Superior temporal gyrus (tissue), 1 donor: ENCODE measurements around the gene LMO4.

Source experiments
- DNase-seq: peaks from one replicate; pipeline ENCODE4 v3.0.0-alpha.2; 2016; ENCODE audit errors: extremely low spot score

Gene LMO4, protein sequence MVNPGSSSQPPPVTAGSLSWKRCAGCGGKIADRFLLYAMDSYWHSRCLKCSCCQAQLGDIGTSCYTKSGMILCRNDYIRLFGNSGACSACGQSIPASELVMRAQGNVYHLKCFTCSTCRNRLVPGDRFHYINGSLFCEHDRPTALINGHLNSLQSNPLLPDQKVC

GRCh38 chr1:87328272-87329050 lies at the start of gene LMO4:
Gene LMO4 (plus strand): TSS chr1:87328880. CDS start chr1:87332016, 3,136 bp downstream.
- peak; percentile 98 for DNase-seq

DNA sequence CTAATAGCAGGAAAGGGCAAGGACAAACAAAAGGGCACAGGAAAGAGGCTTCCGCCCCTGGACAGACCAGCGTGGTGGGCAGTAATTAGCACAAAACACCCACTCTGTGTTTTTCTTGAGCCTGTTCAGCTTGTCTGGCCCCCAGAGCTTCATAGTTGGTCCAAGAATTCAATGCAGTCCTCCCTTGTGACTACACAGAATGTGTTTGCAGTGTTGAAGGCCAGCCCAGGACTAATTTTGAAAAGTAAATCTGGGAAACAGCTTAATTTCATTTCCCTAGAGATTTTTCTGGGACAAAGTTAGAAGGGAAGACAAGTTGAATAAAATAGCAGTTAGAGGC lies 49.2 kb upstream of the LMO4 start:
- DNase-seq = peak; percentile 33

- DNase-seq = no peak
Measured at GRCh38 chr1:87279966-87280535, 48.6 kb upstream of the LMO4 start.

- DNase-seq = no peak
Measured at GRCh38 chr1:87284456-87285240, 44.0 kb upstream of the LMO4 start.

DNA sequence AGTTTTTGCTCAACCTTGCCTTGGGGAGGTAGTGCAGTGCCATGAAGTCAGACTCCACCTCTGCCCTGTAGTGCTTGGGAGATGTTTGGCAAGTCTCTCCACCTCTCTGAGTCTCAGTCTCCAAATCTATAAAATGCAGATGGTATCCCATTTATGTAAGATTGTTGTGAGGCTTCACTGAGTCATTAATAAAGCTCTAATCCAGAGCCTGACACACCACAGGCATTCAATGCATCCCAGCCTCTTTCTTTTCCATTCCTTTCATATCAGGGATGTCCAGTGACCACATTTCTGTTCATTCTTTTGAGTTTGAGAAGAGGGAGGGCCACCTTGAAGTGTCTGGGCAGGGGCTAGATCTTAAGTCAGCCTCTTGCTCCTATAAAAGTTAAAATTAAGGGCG lies 37.6 kb upstream of the LMO4 start:
- no peak for DNase-seq

- peak; percentile 90 for DNase-seq
Measured at GRCh38 chr1:87292684-87293493, 35.8 kb upstream of the LMO4 start.

DNA sequence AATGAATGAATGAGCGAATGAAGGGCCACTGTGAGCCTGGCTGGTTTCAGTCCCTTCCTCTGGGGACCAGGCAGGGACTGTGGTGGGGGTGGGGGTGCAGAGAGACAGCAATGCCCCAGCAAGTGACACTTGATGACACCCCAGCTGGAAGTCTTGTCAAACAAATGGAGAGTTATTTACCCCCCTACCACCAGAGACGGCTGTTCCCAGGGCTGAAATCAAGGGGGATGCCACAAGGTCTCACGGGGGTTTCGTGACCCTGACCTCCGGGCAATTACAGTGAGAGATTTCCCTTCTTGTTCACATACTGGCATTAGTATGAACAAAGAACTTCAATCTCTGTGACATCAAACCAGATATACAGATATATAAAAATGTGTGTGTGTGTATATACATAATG lies 34.0 kb upstream of the LMO4 start:
- DNase-seq = no peak

DNA sequence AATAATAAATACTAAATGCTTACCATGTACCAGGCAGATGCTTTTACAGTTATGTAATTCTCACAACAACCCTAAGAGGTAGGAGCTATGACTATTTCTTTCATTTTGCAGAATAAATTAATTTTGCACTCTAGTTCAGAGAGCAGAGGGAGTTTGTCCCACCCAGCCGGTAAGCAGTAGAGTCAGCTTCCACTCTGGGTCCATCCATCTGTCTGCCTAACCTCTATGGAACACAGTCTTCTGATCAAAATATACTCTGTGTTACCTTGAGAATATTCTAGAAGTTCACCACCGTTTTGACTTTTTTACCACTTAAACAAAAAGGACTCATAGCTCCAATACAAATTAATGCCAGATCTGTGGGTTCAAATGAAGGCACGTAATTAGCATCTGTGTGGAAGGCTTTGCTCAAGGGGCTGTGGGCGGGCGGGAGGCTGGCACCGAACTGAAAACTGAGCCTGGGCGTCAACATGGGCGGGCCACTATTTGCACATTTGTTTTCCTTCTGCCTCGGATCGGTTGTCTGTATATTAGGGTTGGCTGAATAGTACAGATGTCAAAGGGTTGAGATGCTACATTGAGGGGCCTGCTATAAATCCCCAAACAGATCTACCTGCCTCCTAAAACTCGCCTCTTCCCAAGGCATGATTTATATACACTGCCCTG lies 33.1 kb upstream of the LMO4 start:
- DNase-seq = no peak

- DNase-seq = no peak
Measured at GRCh38 chr1:87296206-87296605, 32.5 kb upstream of the LMO4 start.

DNA sequence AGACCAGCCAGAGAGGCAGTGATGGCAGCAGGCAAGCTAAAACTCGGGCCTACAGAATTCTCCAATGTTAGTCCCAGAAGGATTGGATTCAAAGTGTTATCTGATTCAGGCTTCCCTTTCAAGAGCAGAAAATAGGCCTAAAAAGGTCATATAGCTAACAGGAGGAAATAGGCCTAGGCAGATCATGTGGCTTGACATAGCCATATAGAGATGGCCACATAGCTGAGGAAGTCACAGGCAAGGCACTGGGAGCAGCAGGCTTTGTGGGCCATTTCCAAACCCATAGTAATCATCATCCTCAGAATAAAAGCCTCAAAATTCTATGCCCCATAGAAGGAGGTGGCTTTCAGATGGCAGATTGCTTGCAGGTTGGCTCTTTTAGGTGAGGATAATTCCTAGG lies 29.0 kb upstream of the LMO4 start:
- no peak for DNase-seq

DNA sequence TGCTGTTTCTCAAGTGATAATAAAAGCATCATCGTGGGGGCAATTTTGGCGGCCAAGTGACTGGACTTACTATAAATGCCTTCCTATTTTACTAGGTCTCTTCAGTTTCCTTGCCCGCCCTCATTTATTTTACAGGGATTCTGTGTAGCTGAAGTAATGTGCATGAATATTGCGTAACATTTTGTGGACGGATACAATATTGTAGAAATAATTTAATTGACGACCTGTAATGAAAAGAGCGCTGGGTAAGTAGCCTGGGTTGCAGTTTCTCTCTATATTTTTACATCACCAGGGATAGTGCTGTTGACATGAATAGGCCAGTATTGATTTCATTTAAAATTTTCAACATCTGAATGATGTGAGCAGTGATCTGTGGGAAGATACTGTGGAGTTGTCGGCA lies 28.1 kb upstream of the LMO4 start:
- no peak for DNase-seq

GRCh38 chr1:87305151-87305550 lies 23.5 kb upstream of the LMO4 start:
- DNase-seq = no peak

- DNase-seq = no peak
Measured at GRCh38 chr1:87305762-87306161, 22.9 kb upstream of the LMO4 start.

DNA sequence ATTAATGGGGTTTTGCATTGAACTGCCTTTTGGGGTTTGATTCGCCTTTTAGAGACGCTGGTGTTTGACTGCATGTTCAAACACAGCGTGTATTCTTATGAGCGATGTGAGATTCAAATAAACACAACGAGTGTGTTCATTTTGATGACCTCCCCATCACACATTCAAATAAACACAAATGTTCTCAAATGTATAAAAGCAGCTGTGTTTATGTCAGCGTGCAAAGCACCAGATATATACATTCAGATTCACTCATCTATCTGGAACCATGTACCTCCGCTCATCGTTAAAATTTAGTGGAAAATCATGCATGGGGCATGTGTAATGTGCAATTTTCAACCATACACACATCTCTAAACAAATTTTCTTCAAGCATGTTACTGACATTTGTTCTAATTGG lies 21.4 kb upstream of the LMO4 start:
- no peak for DNase-seq

- DNase-seq = no peak
Measured at GRCh38 chr1:87307931-87308330, 20.7 kb upstream of the LMO4 start.

- no peak for DNase-seq
Measured at GRCh38 chr1:87314091-87314490, 14.6 kb upstream of the LMO4 start.

DNA sequence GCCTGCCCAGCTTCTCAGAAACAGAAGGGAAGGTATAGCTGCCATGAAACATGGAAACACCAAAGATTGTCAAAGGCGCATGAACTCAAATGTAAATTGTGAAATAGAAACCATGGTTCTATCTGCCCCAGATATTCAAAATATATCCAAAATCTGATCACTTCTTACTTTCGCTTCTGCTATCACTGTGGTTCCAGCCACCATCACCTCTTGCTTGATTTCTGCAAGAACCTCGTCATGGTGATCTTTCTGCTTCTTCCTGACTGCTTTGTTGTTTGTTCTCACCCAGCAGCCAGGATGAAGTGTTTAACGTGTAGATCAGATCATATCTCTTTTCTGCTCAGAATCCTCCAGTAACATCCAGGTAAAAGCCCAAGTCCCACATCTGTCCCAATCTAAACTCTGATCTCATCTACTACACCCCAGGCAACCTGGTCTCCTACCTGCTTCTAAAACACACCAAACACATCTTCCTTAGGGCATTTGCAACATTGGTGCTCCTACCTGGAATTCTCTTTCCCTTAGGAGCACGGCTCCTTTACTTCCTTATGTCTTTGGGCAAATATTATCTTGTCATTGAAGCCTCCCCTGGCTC lies 10.5 kb upstream of the LMO4 start:
- DNase-seq = no peak

DNA sequence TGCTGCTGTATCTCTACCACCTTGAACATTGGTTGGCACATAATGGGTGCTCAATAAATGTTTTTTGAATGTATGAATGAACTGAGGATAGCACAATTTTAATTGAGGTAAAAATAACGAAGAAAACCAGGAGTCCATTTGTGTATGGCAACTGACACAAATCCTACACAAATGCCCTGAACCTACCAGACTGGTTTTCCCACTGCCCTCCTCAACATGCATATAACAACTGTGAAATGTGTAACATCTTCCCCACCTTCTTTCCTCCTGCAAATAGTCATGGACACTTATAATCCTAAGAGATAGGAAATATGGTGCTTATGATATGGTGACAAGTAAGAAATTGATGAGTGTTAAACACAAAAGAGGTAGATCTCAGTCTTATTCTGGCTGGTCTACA lies 9.9 kb upstream of the LMO4 start:
- DNase-seq = no peak

DNA sequence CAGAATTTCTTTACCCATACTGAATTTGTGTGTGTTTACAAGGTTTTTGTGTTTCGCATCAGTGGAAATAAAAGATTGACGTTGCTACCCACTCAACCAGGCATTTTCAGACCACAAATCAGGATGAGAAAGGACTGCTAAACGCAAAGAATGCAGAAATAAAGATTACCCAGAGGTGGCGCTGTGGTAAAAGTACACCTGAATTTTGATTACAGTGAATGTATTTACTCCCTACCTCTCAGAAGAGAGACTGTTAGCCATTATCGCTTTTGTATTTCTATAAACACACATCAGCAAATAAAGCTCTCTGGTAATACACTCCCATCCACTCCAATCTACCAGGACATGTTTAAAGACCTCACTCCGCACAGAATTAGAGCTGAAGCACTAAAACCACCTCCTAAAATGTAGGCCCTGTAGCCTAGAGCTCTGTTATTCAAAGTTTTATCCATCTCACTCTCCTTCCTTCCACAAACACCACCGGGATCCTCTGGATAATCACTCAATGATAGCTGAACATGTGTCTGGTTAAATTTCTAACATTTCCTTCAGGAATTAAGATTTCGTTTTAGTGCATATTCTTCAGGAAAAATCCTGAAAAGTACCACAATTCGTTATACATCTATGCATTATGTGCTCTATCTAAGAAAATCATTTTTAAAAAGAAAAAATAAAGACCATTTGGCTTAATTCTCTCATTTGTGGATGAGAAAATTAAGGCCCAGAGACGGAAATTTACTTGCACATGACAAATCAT lies 2.5 kb upstream of the LMO4 start:
- DNase-seq = peak; percentile 90
